Small intestine (tissue), 7 donors: Measurements from ENCODE around the gene ADCY7. TPM values are rescaled to one million over a fixed set of nuclear protein-coding genes. Genes with fewer than 3 reads are reported as not detected.

Experiments
- DNase-seq, 2 donors: peaks; one replicate each; pipeline versions ENCODE4 v3.0.0 to v3.0.0-alpha.2; 2013
- FAIRE-seq: peaks from 2 replicates; lab custom pipeline; 2012; peaks lifted over from hg19 to GRCh38; lab: Jason Lieb, UNC
- H3K27ac ChIP-seq, 3 donors: one replicate each; pipeline ENCODE4 v1.5.1; 2013; ENCODE audit warnings: low read length in 2 of 3, mild to moderate bottlenecking in 2 of 3, control low read depth in 1 of 3, inconsistent platforms in 1 of 3, low read depth in 1 of 3, moderate library complexity in 1 of 3
- H3K27me3 ChIP-seq, 3 donors: one replicate each; pipeline ENCODE4 v1.6.1; 2013; ENCODE audit warnings: low read length in 3 of 3, inconsistent platforms in 1 of 3; ENCODE audit not compliant: control insufficient read depth in 3 of 3, insufficient read depth in 3 of 3
- H3K36me3 ChIP-seq, 3 donors: one replicate each; pipeline ENCODE4 v1.6.1; 2013; ENCODE audit warnings: low read length in 3 of 3, inconsistent platforms in 1 of 3, low read depth in 1 of 3, mild to moderate bottlenecking in 1 of 3, moderate library complexity in 1 of 3; ENCODE audit not compliant: control insufficient read depth in 3 of 3, insufficient read depth in 2 of 3
- H3K4me1 ChIP-seq, 3 donors: one replicate each; pipeline ENCODE4 v1.6.1; 2013; ENCODE audit warnings: low read length in 2 of 3, inconsistent platforms in 1 of 3, low read depth in 1 of 3, mild to moderate bottlenecking in 1 of 3, moderate library complexity in 1 of 3; ENCODE audit not compliant: control insufficient read depth in 3 of 3, insufficient read depth in 2 of 3
- H3K4me3 ChIP-seq, 3 donors: one replicate each; pipeline ENCODE4 v1.5.1; 2013; ENCODE audit warnings: low read length in 3 of 3, control low read depth in 1 of 3, inconsistent platforms in 1 of 3, low read depth in 1 of 3, mild to moderate bottlenecking in 1 of 3, moderate library complexity in 1 of 3
- H3K9me3 ChIP-seq, 2 donors: one replicate each; pipeline ENCODE4 v1.6.1; 2013; ENCODE audit warnings: low read depth in 1 of 2, low read length in 1 of 2; ENCODE audit not compliant: control insufficient read depth in 2 of 2, insufficient read depth in 1 of 2
- WGBS, 3 donors: extraction: QIAGEN DNeasy Blood & Tissue Kit; methylation state at CpG; one replicate each; pipeline ENCODE4 v1.1.7; 2013; 5-methylcytosine and 5-hydroxymethylcytosine counted together
- polyA plus RNA-seq, 4 donors: library from polyadenylated mRNA; stranded (reverse) in 3 of 4; unstranded in 1 of 4; fragments of 200-250 nt in 3 of 4; fragments of 120-200 nt in 1 of 4; gene quantifications; one replicate each; pipeline versions ENCODE4 v1.2.1 to v1.2.3, GENCODE V29; 2013
- donor health status: healthy with polysubstance abuse.
- donor health status: control.
- donor health status: control.
- donor health status: Bipolar disorder and iron deficiency.
- donor health status: healthy.

Gene ADCY7
- polyA plus RNA-seq, 4 donors, result 0.45 to 7.3 (median 3.4) TPM

GRCh38 chr16:50261160-50261706, 5.1 kb upstream of the ADCY7 start:
- no peaks in the 10 kb centered on the region for H3K27me3 ChIP-seq
- H3K36me3 ChIP-seq, result no peaks in the 10 kb centered on the region
- DNase-seq (no peak), FAIRE-seq (no peak)
- no peak overlapping the region for H3K4me3 ChIP-seq
- H3K9me3 ChIP-seq, result peaks cover 0 to 7% of the 10 kb centered on the region in 2 donors
- H3K4me1 ChIP-seq, result peaks cover 0 to 23% (median 0%) of the 10 kb centered on the region in 3 donors
- no peak overlapping the region for H3K27ac ChIP-seq
- WGBS, 3 donors, result 80 to 82% (median 82%) methylated on average over 9 of the region's 9 CpGs

- DNase-seq, result no peak
These were observed 4.6 kb upstream of the ADCY7 start for GRCh38 chr16:50261707-50262235.

GRCh38 chr16:50263060-50263909, 3.1 kb upstream of the ADCY7 start:
- H3K27ac ChIP-seq, result peak overlapping the region in 1 of 3 donors; percentile 1
- FAIRE-seq, result no peak
- 60 to 70% (median 67%) methylated on average over 16 of the region's 16 CpGs for WGBS, 3 donors
- no peak overlapping the region for H3K4me3 ChIP-seq
- DNase-seq, result peak in 1 of 2 donors; percentile 54
- H3K27me3 ChIP-seq, result no peaks in the 10 kb centered on the region
- no peaks in the 10 kb centered on the region for H3K36me3 ChIP-seq
- H3K4me1 ChIP-seq, result peaks cover 0 to 32% (median 0%) of the 10 kb centered on the region in 3 donors
- peaks cover 0 to 7% of the 10 kb centered on the region in 2 donors for H3K9me3 ChIP-seq

More at GRCh38 chr16:50261707-50262235, 4.6 kb upstream of the ADCY7 start:
- H3K4me1 ChIP-seq, result peaks cover 0 to 27% (median 0%) of the 10 kb centered on the region in 3 donors
- H3K27ac ChIP-seq, result no peak overlapping the region
- WGBS, 3 donors, result 61 to 82% (median 70%) methylated on average over 11 of the region's 11 CpGs
- no peak overlapping the region for H3K4me3 ChIP-seq
- no peaks in the 10 kb centered on the region for H3K27me3 ChIP-seq
- no peaks in the 10 kb centered on the region for H3K36me3 ChIP-seq
- FAIRE-seq, result no peak
- peaks cover 0 to 7% of the 10 kb centered on the region in 2 donors for H3K9me3 ChIP-seq

GRCh38 chr16:50263940-50264929, 2.1 kb upstream of the ADCY7 start:
- Histone ChIP-seq H3K9me3 (peaks cover 0 to 7% of the 10 kb centered on the region in 2 donors), H3K4me1 (peaks cover 0 to 32% (median 0%) of the 10 kb centered on the region in 3 donors), H3K36me3 (no peaks in the 10 kb centered on the region), H3K4me3 (no peak overlapping the region), H3K27ac (peak overlapping the region in 1 of 3 donors; percentile 1), H3K27me3 (no peaks in the 10 kb centered on the region)
- DNase-seq (no peak), FAIRE-seq (no peak)
- 78 to 80% (median 78%) methylated on average over 7 of the region's 8 CpGs for WGBS, 3 donors

- 52 to 64% (median 63%) methylated on average over 2 of the region's 2 CpGs for WGBS, 3 donors
These were observed 1.1 kb upstream of the ADCY7 start for GRCh38 chr16:50265260-50265659.

GRCh38 chr16:50265716-50266336, 525 bp upstream of the ADCY7 start:
- H3K4me1 ChIP-seq, result peaks cover 0 to 30% (median 0%) of the 10 kb centered on the region in 3 donors
- H3K36me3 ChIP-seq, result no peaks in the 10 kb centered on the region
- H3K27ac ChIP-seq, result peak overlapping the region in 1 of 3 donors; percentile 38
- no peak for DNase-seq
- WGBS, 3 donors, result 83 to 93% (median 91%) methylated on average over 9 to 10 of the region's 10 CpGs
- H3K4me3 ChIP-seq, result no peak overlapping the region
- H3K9me3 ChIP-seq, result peaks cover 0 to under 1% of the 10 kb centered on the region in 2 donors
- FAIRE-seq, result no peak
- H3K27me3 ChIP-seq, result no peaks in the 10 kb centered on the region

More at GRCh38 chr16:50265260-50265659, 1.1 kb upstream of the ADCY7 start:
- peaks cover 0 to 32% (median 0%) of the 10 kb centered on the region in 3 donors for H3K4me1 ChIP-seq
- FAIRE-seq (no peak), DNase-seq (peak; percentile 49 to 50)
- peaks cover 0 to 7% of the 10 kb centered on the region in 2 donors for H3K9me3 ChIP-seq
- H3K4me3 ChIP-seq, result no peak overlapping the region
- H3K27ac ChIP-seq, result no peak overlapping the region
- no peaks in the 10 kb centered on the region for H3K36me3 ChIP-seq
- no peaks in the 10 kb centered on the region for H3K27me3 ChIP-seq

- Histone ChIP-seq H3K4me3 (peak overlapping the region in 2 of 3 donors; percentile 20 to 52), H3K36me3 (no peaks in the 10 kb centered on the region), H3K27me3 (no peaks in the 10 kb centered on the region), H3K4me1 (peaks cover 0 to 26% (median 0%) of the 10 kb centered on the region in 3 donors), H3K27ac (peak overlapping the region in 1 of 3 donors; percentile 58), H3K9me3 (no peaks in the 10 kb centered on the region)
- DNase-seq (no peak), FAIRE-seq (no peak)
- 68 to 85% (median 79%) methylated on average over 8 of the region's 8 CpGs for WGBS, 3 donors
These were observed 840 bp downstream of the ADCY7 start for GRCh38 chr16:50267151-50267631.
